GM12865 (cell line): ENCODE data around the gene XPNPEP3.
"Not testable (repeated sequence)": the region's sequence is repeated elsewhere in the genome, so short reads cannot be mapped to it uniquely, and the experiment has no call there.

ENCODE experiments used
- DNase-seq: peaks from one replicate; pipeline ENCODE4 v3.0.0; 2010; ENCODE audit warnings: low read depth
- H3K4me3 ChIP-seq: 2 replicates; pipeline ENCODE4 v1.5.1; 2011; ENCODE audit warnings: mild to moderate bottlenecking, low read depth, low read length, control low read depth
- TF ChIP-seq, protein P1 (sequence below): IDR thresholded peaks from 2 replicates; pipeline ENCODE4 v1.5.1; 2011; ENCODE audit warnings: low read length, control low read depth, low read depth, inconsistent platforms; ENCODE audit not compliant: insufficient read depth; ENCODE audit errors: missing control alignments

XPNPEP3 gene

DNA sequence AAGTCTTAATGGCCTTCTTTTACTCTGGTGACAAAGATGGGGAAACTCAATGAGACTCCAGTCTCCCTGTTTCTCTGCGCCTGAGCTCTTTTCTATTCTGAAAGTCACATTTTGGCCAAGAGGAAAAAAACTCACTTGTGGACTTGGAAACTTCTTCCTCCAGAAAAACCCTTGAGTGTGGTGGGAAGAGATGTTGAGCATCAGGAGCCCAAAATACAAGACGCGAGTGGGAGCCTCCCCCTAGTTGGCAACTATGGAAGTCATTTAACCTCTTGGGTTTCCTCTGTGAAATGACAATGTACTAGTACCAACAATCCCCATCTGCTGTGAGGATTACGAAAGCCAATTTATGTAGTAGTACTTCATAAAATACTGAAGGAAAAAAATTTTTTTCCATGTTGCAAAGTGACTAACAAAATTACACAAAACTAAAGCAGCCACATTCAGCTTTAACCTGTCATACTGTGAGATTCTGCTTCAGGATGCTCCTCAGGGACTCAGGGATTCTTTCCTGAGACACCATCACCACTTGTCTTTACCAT, 37.3 kb upstream of the XPNPEP3 start:
- TF ChIP-seq, protein P1, sequence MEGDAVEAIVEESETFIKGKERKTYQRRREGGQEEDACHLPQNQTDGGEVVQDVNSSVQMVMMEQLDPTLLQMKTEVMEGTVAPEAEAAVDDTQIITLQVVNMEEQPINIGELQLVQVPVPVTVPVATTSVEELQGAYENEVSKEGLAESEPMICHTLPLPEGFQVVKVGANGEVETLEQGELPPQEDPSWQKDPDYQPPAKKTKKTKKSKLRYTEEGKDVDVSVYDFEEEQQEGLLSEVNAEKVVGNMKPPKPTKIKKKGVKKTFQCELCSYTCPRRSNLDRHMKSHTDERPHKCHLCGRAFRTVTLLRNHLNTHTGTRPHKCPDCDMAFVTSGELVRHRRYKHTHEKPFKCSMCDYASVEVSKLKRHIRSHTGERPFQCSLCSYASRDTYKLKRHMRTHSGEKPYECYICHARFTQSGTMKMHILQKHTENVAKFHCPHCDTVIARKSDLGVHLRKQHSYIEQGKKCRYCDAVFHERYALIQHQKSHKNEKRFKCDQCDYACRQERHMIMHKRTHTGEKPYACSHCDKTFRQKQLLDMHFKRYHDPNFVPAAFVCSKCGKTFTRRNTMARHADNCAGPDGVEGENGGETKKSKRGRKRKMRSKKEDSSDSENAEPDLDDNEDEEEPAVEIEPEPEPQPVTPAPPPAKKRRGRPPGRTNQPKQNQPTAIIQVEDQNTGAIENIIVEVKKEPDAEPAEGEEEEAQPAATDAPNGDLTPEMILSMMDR: no peak
- DNase-seq: peak; percentile 7

DNA sequence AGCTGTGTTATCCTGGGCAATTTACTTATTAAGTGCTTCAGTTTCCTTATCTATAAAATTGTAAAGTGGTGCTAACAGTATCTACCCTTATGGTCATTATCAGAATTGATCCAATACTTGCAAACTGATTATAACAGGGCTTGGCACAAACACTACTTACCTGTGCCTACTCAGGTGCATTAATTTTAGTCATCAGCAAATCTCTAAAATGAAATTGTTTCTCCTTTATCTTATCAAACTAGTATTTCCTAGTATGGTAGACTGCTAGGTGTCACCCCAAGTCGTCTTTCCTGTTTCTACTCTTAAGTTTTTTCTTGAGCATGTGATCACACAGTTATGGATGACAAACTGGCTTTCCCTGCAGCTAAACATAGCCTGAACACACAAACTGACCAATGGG, 33.5 kb upstream of the XPNPEP3 start:
- DNase-seq: no peak
- TF ChIP-seq, protein P1: no peak
- H3K4me3 ChIP-seq: no peak overlapping the region

More for the DNA sequence above, 37.3 kb upstream of the XPNPEP3 start:
- peak overlapping the region; percentile 79 for H3K4me3 ChIP-seq

DNA sequence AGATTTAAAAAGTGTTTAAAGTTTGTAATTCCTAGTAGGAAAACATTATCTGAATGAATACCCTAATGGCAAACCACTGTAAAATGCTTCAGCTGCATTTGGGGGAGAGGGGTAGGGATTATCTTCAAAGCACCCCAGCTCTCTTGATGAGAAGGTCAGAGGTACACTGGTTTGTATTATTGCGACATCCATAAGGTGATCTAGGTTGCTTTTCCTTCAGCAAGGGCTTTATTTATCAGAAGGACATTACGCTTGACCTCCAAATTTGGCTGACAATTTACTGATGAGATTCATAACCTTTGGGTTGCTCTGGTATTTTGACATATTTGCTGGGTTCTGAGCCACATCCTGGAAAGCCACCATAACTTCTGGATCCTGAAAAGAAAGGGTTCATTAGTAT, 30.7 kb upstream of the XPNPEP3 start:
- H3K4me3 ChIP-seq, DNase-seq: not testable (repeated sequence)

DNA sequence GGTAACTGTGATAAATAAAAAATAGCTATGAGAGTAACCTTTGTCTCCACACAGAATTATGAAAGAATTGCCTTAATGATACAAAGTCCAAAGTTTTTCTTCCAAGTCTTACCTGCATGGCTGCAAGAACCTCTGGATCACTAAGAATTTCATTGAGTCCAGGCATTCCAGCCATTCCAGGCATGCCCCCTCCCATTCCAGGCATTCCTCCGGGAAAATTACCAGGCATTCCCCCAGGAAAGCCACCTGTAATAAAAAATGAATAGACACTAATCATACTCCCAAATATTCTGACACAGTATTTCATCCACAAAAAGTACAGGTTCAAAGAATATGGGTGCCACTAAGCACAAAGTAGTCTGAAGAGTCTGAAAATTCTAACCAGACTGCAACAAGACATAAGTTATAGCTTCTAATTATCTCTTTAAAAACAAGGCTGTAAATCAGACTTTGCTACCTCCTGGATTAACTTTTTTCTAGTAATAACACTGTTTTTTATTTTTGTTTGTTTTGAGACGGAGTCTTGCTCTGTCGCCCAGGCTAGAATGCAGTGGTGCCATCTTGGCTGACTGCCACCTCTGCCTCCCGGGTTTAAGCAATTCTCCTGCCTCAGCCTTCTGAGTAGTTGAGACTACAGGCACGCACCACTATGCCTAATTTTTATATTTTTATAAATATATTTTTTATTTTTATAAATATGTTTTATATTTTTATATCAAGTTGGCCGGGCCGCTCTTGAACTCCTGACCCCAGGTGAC, 29.8 kb upstream of the XPNPEP3 start:
- TF ChIP-seq, protein P1: no peak
- DNase-seq: no peak
- no peak overlapping the region for H3K4me3 ChIP-seq

DNA sequence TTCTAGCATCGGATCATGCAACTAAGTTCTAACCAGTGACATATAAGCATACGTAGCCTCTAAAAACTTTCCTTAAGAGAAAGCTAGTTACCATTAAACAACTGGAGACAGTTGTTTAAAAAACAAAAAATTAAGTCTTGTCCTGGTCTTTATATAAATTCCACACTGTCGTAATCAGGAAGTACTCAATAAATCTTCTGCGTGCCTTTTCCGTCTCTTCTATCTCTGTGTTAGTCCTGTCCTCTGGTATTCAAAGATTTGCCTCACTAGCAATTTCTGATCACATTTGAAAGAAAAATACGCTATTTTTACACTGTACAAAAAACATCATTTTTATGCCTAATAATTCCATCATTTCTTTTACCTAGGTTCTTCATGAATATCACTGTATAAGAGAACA, 27.8 kb upstream of the XPNPEP3 start:
- DNase-seq: no peak
- no peak overlapping the region for H3K4me3 ChIP-seq
- TF ChIP-seq, protein P1: no peak

DNA sequence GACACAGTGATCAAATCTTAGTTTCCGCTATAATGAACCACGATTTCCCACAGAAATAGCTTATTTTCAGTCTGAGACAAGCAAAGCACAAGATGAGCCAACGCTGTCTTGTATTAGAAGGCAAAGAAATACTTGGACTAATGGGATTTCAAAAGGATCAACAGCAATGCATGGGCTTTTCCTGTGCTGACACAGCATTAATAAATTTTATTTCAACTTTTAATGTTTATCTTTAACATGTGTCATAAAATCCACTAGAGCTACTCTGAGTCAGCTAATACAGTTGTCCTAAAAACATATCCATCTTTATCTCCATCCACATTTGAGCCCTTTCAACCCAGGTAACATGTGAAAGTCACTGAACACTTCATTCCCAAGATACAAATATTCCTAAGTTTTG, 22.3 kb upstream of the XPNPEP3 start:
- TF ChIP-seq, protein P1: no peak
- DNase-seq: no peak
- no peak overlapping the region for H3K4me3 ChIP-seq

DNA sequence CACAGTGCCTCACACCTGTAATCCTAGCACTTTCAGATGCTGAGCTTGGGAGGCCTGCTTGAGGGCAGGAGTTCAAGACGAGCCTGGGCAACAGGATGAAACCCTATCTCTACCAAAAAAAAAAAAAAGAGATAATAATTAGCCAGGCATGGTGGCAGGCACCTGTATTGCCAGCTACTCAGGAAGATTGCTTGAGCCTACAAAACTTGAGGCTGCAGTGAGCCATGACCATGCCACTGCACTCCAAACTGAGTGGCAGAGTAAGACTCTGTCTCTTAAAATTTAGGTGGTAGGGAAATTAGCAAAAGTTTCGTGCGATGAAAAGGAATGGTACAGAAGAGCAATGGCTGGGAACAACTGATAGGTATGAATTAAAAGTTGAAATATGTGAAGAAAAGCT, 18.5 kb upstream of the XPNPEP3 start:
- TF ChIP-seq, protein P1: no peak
- DNase-seq: no peak

More for the DNA sequence above, 18.5 kb upstream of the XPNPEP3 start:
- no peak overlapping the region for H3K4me3 ChIP-seq
